WTC11 (cell line): ENCODE data around the gene STAT3.

Experiments used
- ARID4B ChIP-seq: sonication (generic); formaldehyde crosslinking; IDR thresholded peaks from 2 replicates; pipeline ENCODE4 v1.8.0; 2023; ENCODE audit warnings: missing genetic modification reagents, mild to moderate bottlenecking, borderline replicate concordance
- ATF1 ChIP-seq: sonication (generic); formaldehyde crosslinking; IDR thresholded peaks from 2 replicates; pipeline ENCODE4 v1.8.1; 2023; ENCODE audit warnings: mild to moderate bottlenecking, moderate library complexity, missing genetic modification reagents
- CBFB ChIP-seq: sonication (generic); formaldehyde crosslinking; IDR thresholded peaks from 2 replicates; pipeline ENCODE4 v1.8.1; 2022; ENCODE audit warnings: mild to moderate bottlenecking, low read depth, missing genetic modification reagents
- CREB1 ChIP-seq: sonication (generic); formaldehyde crosslinking; IDR thresholded peaks from 2 replicates; pipeline ENCODE4 v1.8.0; 2023; ENCODE audit warnings: mild to moderate bottlenecking, missing genetic modification reagents
- CTCF ChIP-seq: fragments of 200-600 bp; IDR thresholded peaks from 2 replicates; pipeline ENCODE4 v1.8.0; 2022; ENCODE audit warnings: antibody characterized with exemption
- ELF4 ChIP-seq: sonication (generic); formaldehyde crosslinking; IDR thresholded peaks from 2 replicates; pipeline ENCODE4 v1.8.1; 2022; ENCODE audit warnings: low read depth, mild to moderate bottlenecking, moderate library complexity, missing genetic modification reagents
- FOXP1 ChIP-seq: sonication (generic); formaldehyde crosslinking; IDR thresholded peaks from 2 replicates; pipeline ENCODE4 v1.8.0; 2022; ENCODE audit warnings: missing genetic modification reagents, mild to moderate bottlenecking, moderate library complexity, borderline replicate concordance
- MLX ChIP-seq: sonication (generic); formaldehyde crosslinking; IDR thresholded peaks from 2 replicates; pipeline ENCODE4 v1.8.1; 2023; ENCODE audit warnings: mild to moderate bottlenecking, missing genetic modification reagents, moderate library complexity
- NFE2L1 ChIP-seq: sonication (generic); formaldehyde crosslinking; IDR thresholded peaks from 2 replicates; pipeline ENCODE4 v1.8.1; 2023; ENCODE audit warnings: missing genetic modification reagents
- NFYB ChIP-seq: sonication (generic); formaldehyde crosslinking; conservative IDR thresholded peaks from 2 replicates; pipeline ENCODE4 v1.8.0; 2022; ENCODE audit warnings: low read depth, missing genetic modification reagents
- TF ChIP-seq, protein P1 (sequence below): sonication (generic); formaldehyde crosslinking; conservative IDR thresholded peaks from 2 replicates; pipeline ENCODE4 v1.8.1; 2022; ENCODE audit warnings: mild to moderate bottlenecking, missing genetic modification reagents
- TF ChIP-seq, protein P2 (sequence below): sonication (generic); formaldehyde crosslinking; IDR thresholded peaks from 2 replicates; pipeline ENCODE4 v1.8.1; 2023; ENCODE audit warnings: mild to moderate bottlenecking, missing genetic modification reagents
- TF ChIP-seq, protein P3 (sequence below): fragments of 250-450 bp; sonication (Bioruptor Pico); IDR thresholded peaks from 2 replicates; pipeline ENCODE4 v1.8.0; 2021; ENCODE audit warnings: mild to moderate bottlenecking

DNA sequence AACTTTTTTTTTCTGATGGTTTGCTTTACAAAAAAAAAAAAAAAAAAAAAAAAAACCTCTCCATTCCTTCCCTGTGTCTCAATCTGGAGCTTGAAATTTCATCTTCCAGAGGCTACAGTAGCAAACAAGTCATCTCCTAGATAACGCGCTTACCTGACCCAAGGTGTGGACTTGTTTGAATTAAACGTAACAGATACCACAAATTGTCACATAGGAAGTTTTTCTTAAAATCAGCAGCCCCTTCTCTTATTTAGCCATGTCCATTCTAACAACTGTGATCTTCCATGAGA lies 114.0 kb downstream of the STAT3 start:
- TF ChIP-seq CTCF, result no peak
- TF ChIP-seq FOXP1, result no peak
- no peak for TF ChIP-seq NFYB (CRISPR knock-in tag)
- TF ChIP-seq, protein P1, sequence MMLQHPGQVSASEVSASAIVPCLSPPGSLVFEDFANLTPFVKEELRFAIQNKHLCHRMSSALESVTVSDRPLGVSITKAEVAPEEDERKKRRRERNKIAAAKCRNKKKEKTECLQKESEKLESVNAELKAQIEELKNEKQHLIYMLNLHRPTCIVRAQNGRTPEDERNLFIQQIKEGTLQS (CRISPR knock-in tag), result no peak
- TF ChIP-seq NFE2L1 (CRISPR knock-in tag), result no peak
- no peak for TF ChIP-seq ARID4B (CRISPR knock-in tag)
- no peak for TF ChIP-seq ELF4 (CRISPR knock-in tag)
- no peak for TF ChIP-seq MLX (CRISPR knock-in tag)
- TF ChIP-seq, protein P2, sequence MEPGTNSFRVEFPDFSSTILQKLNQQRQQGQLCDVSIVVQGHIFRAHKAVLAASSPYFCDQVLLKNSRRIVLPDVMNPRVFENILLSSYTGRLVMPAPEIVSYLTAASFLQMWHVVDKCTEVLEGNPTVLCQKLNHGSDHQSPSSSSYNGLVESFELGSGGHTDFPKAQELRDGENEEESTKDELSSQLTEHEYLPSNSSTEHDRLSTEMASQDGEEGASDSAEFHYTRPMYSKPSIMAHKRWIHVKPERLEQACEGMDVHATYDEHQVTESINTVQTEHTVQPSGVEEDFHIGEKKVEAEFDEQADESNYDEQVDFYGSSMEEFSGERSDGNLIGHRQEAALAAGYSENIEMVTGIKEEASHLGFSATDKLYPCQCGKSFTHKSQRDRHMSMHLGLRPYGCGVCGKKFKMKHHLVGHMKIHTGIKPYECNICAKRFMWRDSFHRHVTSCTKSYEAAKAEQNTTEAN (CRISPR knock-in tag), result no peak
- TF ChIP-seq ATF1 (CRISPR knock-in tag), result no peak
- no peak for TF ChIP-seq CBFB (CRISPR knock-in tag)
- no peak for TF ChIP-seq CREB1
- TF ChIP-seq, protein P3, sequence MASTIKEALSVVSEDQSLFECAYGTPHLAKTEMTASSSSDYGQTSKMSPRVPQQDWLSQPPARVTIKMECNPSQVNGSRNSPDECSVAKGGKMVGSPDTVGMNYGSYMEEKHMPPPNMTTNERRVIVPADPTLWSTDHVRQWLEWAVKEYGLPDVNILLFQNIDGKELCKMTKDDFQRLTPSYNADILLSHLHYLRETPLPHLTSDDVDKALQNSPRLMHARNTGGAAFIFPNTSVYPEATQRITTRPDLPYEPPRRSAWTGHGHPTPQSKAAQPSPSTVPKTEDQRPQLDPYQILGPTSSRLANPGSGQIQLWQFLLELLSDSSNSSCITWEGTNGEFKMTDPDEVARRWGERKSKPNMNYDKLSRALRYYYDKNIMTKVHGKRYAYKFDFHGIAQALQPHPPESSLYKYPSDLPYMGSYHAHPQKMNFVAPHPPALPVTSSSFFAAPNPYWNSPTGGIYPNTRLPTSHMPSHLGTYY (CRISPR knock-in tag), result no peak
